HCEC 1CT (cell line): ENCODE data around the gene GIPC1.

ENCODE experiments used
- DNase-seq: peaks from one replicate; pipeline ENCODE4 v3.0.0-alpha.2; 2017

The GIPC1 gene

DNA sequence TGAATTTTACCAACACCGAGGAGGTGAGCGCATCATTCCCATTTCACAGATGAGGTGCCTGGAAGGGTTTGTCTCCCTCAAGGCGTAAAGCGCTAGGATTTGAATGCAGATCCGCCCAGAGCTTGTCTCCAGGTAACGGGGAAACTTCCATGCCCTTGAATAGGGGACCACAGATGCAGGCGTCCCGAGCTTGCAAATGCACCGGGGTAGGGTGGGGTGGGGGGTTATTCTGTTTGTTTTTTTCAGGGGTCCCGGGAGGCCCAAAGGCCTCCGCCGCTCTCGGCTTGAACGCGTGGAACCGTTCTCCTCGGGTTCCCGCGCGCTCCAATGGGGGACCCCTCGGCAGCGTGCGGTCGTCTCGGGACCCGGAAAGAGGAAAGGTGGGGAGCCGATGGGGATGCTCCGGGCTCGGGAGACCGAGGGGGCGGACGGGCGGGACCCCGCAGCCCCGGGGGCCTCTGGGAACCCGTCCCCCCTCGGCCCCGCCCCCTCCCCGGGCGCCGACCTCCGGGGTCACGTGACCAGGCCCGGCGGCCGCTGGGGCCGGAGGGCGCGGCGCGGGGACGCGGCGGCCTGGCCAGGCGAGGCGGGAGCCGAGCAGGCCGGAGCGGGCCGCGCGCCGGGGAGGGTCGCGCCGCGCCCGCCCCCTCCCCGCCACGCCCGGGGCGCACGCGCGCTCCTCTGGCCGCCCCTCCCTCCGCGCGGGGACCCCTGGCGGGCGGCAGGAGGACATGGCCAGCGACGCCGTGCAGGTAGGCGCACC is 63.0 kb downstream of the GIPC1 start, which contains the start of gene PKN1:
Gene PKN1, plus strand, starts transcription at position 516 of the 763 bp plus-strand sequence. Its CDS starts 216 bp downstream, at position 732.
- no peak for DNase-seq

DNA sequence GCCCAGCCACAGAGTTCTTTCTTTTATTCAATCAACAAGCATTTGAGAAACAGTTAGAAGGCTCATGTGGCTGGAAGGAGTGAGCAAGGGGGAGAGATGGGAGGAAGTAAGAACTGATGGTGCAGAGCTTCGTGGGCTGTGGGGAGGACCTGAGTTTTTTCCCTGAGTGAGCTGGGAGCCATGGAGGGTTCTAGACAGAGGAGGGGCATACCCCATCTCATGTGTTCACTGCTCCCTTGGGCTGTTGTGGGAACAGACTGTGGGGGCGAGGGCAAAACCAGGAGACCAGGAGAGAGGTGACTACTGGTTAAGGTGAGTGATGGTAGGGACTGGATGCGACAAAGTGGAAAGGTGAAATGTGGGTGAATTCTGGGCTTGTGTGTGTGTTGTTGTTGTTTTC is 65.2 kb downstream of the GIPC1 start:
- DNase-seq: no peak

DNA sequence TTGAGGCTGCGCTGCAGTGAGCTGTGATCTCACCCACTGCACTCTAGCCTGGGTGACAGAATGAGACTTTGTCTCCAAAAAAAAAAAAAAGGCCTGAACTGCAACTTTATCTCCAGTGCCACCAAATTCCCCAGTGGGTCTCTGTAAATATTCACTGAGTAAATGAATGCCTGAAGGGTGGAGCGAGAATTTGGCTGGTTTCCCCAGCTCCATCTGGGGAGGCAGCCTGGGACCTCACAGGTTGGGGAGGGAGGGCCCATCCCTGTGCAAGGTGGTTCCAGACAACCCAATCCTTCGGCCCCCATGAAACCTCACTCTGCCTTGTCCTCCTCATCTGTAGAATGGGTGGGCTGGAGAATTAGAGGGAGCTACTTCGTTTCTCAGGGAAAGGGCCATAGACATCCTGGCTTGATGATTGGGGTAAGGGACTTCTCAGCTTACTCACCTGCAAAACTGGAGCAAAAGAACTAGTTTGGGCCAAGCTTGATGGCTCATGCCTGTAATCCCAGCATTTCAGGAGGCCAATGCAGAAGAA is 67.0 kb downstream of the GIPC1 start:
- DNase-seq: no peak
